Coronary artery (tissue), 2 donors: ENCODE measurements around the gene MICALL2.

Experiments used
- DNase-seq: peaks from one replicate; pipeline ENCODE4 v3.0.0-alpha.2; 2017; ENCODE audit warnings: low spot score
- H3K27ac ChIP-seq, 2 donors: fragments of 200-600 bp; sonication (generic); one replicate each; pipeline ENCODE4 v1.5.1; 2016 to 2019
- H3K4me3 ChIP-seq: fragments of 200-600 bp; sonication (generic); 2 replicates; pipeline ENCODE4 v1.5.1; 2016; ENCODE audit warnings: mild to moderate bottlenecking, moderate library complexity
- CTCF ChIP-seq: fragments of 200-600 bp; sonication (generic); IDR thresholded peaks from one replicate; pipeline ENCODE4 v1.5.1; 2019; ENCODE audit warnings: antibody characterized with exemption

MICALL2 gene

GRCh38 chr7:1501487-1502270 lies 42.4 kb upstream of the MICALL2 start:
- TF ChIP-seq CTCF = no peak
- Histone ChIP-seq H3K4me3 (no peak overlapping the region), H3K27ac (no peak overlapping the region)
- DNase-seq = no peak

- Histone ChIP-seq H3K27ac (no peak overlapping the region), H3K4me3 (no peak overlapping the region)
- TF ChIP-seq CTCF = no peak
- DNase-seq = no peak
Measured at GRCh38 chr7:1500064-1500807, 41.0 kb upstream of the MICALL2 start.

DNA sequence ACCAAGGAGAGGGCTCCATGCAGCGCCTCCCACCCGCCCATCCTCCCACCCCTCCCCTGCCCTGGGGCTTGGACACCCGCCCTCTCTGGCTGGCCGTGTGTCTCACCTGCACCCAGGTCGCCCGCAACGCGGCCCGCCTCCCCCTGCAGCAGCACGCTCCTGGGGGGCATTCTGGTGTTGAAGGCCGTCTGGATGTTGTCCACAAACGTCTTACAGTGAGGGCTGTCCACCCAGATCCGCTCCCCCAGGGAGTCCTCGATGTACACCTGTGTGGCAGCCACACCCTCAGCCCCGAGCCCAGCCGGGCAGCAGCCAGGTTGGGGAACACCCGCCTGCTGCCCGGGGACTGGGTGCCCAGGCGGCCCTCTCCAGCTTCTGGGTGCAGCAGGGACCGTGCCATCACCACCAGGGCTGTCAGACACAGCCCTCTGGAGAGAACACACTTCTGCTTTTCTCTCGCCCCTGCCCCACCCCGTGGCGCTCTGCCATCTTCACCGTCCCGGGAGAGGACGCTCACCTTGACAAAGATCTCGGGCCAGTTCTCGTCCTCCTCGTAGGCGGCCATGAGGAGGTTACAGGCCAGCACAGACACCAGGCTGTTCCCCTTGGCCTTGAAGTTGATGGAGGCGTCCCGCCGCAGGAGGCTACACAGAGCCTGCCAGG lies 40.2 kb upstream of the MICALL2 start:
- H3K4me3 ChIP-seq = no peak overlapping the region
- DNase-seq = no peak
- no peak overlapping the region for H3K27ac ChIP-seq
- TF ChIP-seq CTCF = no peak

DNA sequence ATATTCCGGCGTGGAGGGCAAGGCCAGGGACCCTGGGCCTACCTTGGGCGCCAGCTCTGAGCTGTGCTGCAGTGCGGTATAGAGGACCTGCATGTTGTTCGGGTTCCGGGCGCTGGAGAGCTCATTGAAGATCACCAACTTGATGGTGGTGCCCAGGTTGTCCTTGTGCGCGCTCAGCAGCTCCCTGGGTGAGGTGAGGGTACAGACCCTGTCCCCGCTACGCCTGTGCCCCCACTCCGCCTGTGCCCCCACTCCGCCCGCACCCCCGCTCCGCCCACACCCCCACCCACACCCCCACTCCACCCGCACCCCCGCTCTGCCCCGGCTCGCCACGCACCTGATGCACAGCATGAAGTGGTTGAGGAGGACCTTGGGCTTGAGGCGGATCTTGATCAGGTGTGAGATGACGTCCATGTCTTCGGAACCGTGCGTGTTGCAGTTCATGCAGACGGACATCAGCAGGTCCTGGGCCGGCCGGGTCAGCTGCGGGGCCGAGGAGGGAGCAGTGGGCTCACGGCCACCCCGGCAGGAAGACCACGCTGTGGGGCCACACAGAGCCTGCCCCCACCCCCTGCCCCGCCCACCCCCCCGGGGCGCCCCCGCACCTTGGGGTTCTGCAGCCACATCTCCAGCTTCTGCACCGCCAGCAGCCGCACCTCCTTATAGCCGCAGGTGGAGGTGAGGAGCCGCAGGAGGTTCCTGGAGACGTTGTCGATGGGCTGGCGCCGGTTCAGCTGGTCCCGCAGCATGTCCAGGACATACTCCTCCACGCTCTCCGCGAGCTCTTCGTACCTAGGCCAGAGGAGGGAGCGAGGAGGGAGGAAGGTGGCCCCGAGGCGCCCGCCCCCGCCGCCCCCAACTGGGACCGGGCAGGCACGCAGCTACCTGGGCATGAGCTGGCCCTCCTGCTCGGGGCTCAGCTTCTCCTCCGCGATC lies 39.4 kb upstream of the MICALL2 start:
- H3K27ac ChIP-seq = no peak overlapping the region
- DNase-seq = no peak
- no peak for TF ChIP-seq CTCF
- H3K4me3 ChIP-seq = no peak overlapping the region

GRCh38 chr7:1497293-1497927 lies 38.1 kb upstream of the MICALL2 start:
- no peak for DNase-seq
- Histone ChIP-seq H3K4me3 (no peak overlapping the region), H3K27ac (no peak overlapping the region)
- TF ChIP-seq CTCF = no peak
